ENCODE results near the gene FOLR1. TPM values are rescaled to one million over a fixed set of nuclear protein-coding genes. Genes with fewer than 3 reads are reported as not detected.

Gene FOLR1
- total and polyA plus RNA-seq, 9 of the 15 experiments (the other 6 are each of a cell fraction or from before 2014, with no cell fraction given): 0.22 to 2.3 (median 1.0) TPM

DNA sequence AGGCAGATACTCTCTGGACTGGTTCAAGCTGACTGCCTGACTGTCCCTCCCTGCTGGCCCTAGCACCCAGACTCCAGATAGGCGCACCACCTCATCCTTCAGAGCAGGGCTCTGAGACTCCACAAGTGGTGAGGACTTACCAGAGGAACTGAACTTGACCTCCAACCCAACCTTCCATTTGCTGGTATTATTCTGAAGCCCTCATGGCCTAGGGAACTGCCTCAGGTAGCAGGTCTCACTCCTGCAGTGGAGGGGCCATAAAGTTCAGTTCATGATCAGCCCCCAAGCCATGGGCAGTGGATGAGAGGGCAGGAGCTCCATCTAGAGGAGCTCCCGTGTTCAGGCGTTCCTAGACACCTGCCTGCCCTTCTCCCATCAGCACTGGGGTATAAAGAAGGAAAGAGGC, 10.4 kb upstream of the FOLR1 start (continued):
- TF ChIP-seq, protein P1, sequence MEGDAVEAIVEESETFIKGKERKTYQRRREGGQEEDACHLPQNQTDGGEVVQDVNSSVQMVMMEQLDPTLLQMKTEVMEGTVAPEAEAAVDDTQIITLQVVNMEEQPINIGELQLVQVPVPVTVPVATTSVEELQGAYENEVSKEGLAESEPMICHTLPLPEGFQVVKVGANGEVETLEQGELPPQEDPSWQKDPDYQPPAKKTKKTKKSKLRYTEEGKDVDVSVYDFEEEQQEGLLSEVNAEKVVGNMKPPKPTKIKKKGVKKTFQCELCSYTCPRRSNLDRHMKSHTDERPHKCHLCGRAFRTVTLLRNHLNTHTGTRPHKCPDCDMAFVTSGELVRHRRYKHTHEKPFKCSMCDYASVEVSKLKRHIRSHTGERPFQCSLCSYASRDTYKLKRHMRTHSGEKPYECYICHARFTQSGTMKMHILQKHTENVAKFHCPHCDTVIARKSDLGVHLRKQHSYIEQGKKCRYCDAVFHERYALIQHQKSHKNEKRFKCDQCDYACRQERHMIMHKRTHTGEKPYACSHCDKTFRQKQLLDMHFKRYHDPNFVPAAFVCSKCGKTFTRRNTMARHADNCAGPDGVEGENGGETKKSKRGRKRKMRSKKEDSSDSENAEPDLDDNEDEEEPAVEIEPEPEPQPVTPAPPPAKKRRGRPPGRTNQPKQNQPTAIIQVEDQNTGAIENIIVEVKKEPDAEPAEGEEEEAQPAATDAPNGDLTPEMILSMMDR (IDR thresholded peaks at IDR 0.05 in 2 of 3, conservative IDR thresholded peaks at IDR 0.05 in 1 of 3; ENCODE audit: insufficient read depth in 2 of 3, low read depth in 1 of 3, low read length in 3 of 3): peak; percentile 38 to 60 (median 48)

DNA sequence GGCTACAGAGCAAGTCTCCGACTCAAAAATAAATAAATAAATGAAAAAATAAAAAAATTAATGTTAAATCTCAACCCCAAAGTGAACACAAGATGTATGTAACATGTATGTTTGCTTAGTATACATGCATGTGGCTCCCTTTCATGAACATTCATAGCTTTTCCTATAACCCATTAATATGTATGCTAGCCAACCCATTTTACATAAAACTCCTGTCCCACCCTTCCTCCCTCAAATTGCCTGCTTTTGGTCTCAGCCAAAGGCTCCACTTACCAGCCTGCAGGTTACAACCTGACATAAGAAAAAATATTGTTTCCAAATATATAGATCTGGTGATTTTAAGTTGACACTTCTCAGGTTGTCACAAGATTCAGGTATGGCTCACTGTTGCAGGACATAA, 3.7 kb upstream of the FOLR1 start:
- H3K27me3 ChIP-seq (ENCODE audit: control insufficient read depth in 2 of 2, insufficient read depth in 2 of 2, low read length in 2 of 2): no peaks in the 10 kb centered on the region
- 47% methylated on average over 1 of the region's 1 CpG for WGBS (ENCODE audit: insufficient coverage, low coverage, missing lambda C conversion rate)
- no peak for DNase-seq (ENCODE audit: extremely low read depth in 1 of 4, low spot score in 3 of 4)
- ATAC-seq: no peak
- H3K79me2 ChIP-seq (ENCODE audit: control insufficient read depth, insufficient read depth, low read length): no peaks in the 10 kb centered on the region
- no peak overlapping the region for H3K4me3 ChIP-seq
- H4K20me1 ChIP-seq (replicated peaks; ENCODE audit: control insufficient read depth, insufficient read depth, low read length): no peaks in the 10 kb centered on the region
- ChIA-PET CTCF (ENCODE audit: low intra/inter-chr PET ratio) (no interaction called here), POLR2A (no interaction called here)
- no peaks in the 10 kb centered on the region for H3K36me3 ChIP-seq (ENCODE audit: control insufficient read depth, insufficient read depth, low read length)
- TF ChIP-seq HCFC1 (IDR thresholded peaks at IDR 0.05; ENCODE audit: low read depth, low read length): no peak
- TF ChIP-seq LEF1 (IDR thresholded peaks at IDR 0.05): no peak
- TF ChIP-seq, protein P2, sequence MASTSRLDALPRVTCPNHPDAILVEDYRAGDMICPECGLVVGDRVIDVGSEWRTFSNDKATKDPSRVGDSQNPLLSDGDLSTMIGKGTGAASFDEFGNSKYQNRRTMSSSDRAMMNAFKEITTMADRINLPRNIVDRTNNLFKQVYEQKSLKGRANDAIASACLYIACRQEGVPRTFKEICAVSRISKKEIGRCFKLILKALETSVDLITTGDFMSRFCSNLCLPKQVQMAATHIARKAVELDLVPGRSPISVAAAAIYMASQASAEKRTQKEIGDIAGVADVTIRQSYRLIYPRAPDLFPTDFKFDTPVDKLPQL (IDR thresholded peaks at IDR 0.05; ENCODE audit: extremely low read depth, insufficient read length): no peak
- TF ChIP-seq TRIM28 (IDR thresholded peaks at IDR 0.05): no peak
- no peak for TF ChIP-seq CEBPG (CRISPR knock-in tag; IDR thresholded peaks at IDR 0.05)
- TF ChIP-seq CEBPG (tag; conservative IDR thresholded peaks at IDR 0.05 in 1 of 2, IDR thresholded peaks at IDR 0.05 in 1 of 2): no peak
- no peak for TF ChIP-seq FOXA3 (CRISPR knock-in tag; conservative IDR thresholded peaks at IDR 0.05 in 1 of 2, IDR thresholded peaks at IDR 0.05 in 1 of 2)
- TF ChIP-seq, protein P3, sequence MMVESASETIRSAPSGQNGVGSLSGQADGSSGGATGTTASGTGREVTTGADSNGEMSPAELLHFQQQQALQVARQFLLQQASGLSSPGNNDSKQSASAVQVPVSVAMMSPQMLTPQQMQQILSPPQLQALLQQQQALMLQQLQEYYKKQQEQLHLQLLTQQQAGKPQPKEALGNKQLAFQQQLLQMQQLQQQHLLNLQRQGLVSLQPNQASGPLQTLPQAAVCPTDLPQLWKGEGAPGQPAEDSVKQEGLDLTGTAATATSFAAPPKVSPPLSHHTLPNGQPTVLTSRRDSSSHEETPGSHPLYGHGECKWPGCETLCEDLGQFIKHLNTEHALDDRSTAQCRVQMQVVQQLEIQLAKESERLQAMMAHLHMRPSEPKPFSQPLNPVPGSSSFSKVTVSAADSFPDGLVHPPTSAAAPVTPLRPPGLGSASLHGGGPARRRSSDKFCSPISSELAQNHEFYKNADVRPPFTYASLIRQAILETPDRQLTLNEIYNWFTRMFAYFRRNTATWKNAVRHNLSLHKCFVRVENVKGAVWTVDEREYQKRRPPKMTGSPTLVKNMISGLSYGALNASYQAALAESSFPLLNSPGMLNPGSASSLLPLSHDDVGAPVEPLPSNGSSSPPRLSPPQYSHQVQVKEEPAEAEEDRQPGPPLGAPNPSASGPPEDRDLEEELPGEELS (CRISPR knock-in tag; IDR thresholded peaks at IDR 0.05; ENCODE audit: borderline replicate concordance): no peak
- no peak for TF ChIP-seq MIER1 (IDR thresholded peaks at IDR 0.05; ENCODE audit: low read depth)
- no peak for TF ChIP-seq FOXK2 (conservative IDR thresholded peaks at IDR 0.05 in 1 of 2, IDR thresholded peaks at IDR 0.05 in 1 of 2; ENCODE audit: low read depth in 2 of 2)
- TF ChIP-seq CREBBP (IDR thresholded peaks at IDR 0.05; ENCODE audit: low read depth, low read length): no peak
- no peak for TF ChIP-seq ETV1 (tag; conservative IDR thresholded peaks at IDR 0.05; ENCODE audit: low read depth)
- no peak for TF ChIP-seq BHLHE40 (IDR thresholded peaks at IDR 0.05; ENCODE audit: low read length)
- no peak for TF ChIP-seq STAG1 (CRISPR knock-in tag; IDR thresholded peaks at IDR 0.05; ENCODE audit: borderline replicate concordance)
- peaks cover 5 to 11% of the 10 kb centered on the region in 2 experiments for H3K4me1 ChIP-seq (replicated peaks in 1 of 2; ENCODE audit: control insufficient read depth in 2 of 2, insufficient read depth in 2 of 2, low read length in 2 of 2)
- no TSS peak for BruUV-seq (replicated peaks)
- H2AFZ ChIP-seq (ENCODE audit: low read depth, low read length): no peak overlapping the region
- no peaks in the 10 kb centered on the region for H3K9me3 ChIP-seq (replicated peaks; ENCODE audit: control insufficient read depth, insufficient read depth, low read depth, low read length)
- in situ Hi-C loops (cut with MboI) (loop anchor here (10.0 kb wide), 1 partner anchor 163 kb away; no protein-coding TSS in a partner anchor), intact Hi-C loops (cut with micrococcal nuclease) (no loop called here)
- H3K27ac ChIP-seq (ENCODE audit: extremely low read depth, low read depth, low read length): no peak overlapping the region
- no peaks in the 10 kb centered on the region for H3K9me1 ChIP-seq (ENCODE audit: control insufficient read depth, insufficient read depth, low read length)
- no peak for FAIRE-seq
- H3K9ac ChIP-seq (ENCODE audit: insufficient read depth in 1 of 2, low read depth in 2 of 2, low read length in 2 of 2): no peak overlapping the region
- no peak overlapping the region for H3K4me2 ChIP-seq (ENCODE audit: insufficient read depth, low read length)

Data from K562 (cell line).